Adrenal gland (tissue), 5 donors: ENCODE results near the gene TBCE.

Source experiments
- CTCF ChIP-seq, 6 experiments: fragments of 450-650 bp in 4 of 6; fragments of 200-600 bp in 2 of 6; sonication (generic) in 1 of 6; IDR thresholded peaks; 1 replicate in 5 of 6; 2 replicates in 1 of 6; pipeline versions ENCODE4 v1.5.1 to v1.8.0; 2016 to 2021; ENCODE audit warnings: antibody characterized with exemption in 6 of 6, mild to moderate bottlenecking in 2 of 6, moderate library complexity in 1 of 6
- POLR2A ChIP-seq, 2 donors: fragments of 450-650 bp; IDR thresholded peaks; one replicate each; pipeline ENCODE4 v1.6.1; 2017; ENCODE audit warnings: antibody characterized with exemption in 2 of 2, mild to moderate bottlenecking in 2 of 2, moderate library complexity in 1 of 2
- donor health status: DM: no; HTN: no; CAD: no.

- TF ChIP-seq POLR2A (IDR thresholded peaks at IDR 0.05) = no peak
- no peak for TF ChIP-seq CTCF (IDR thresholded peaks at IDR 0.05)
These were observed 127.3 kb downstream of the TBCE start for GRCh38 chr1:235494531-235494930.
